ENCODE results near the gene C1orf226. TPM values are rescaled to one million over a fixed set of nuclear protein-coding genes. Genes with fewer than 3 reads are reported as not detected.

C1orf226 gene
- total and polyA plus RNA-seq, 9 of the 15 experiments (the other 6 are each of a cell fraction or from before 2014, with no cell fraction given): 0.10 to 1.4 (median 0.47) TPM

DNA sequence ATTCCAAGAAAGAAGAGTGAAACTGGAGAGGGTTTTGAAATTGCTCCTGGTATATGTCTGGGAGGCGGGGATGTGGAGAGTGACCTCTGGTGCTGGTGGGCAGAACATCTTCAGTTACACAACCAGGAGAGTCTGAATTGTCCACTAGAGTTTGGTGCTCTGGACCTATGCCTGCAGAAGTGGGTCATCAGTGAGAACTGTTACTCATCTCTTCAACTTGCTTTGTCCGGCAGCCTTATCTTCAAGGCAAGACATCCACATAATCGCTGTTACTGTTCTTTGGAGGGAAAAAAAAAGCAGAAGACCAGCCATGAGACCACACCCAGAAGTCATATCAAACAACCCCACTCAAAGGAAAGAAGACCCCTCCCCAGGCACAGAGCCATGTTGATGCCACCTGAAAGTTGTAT, 15.5 kb downstream of the C1orf226 start (continued):
- TF ChIP-seq MGA (IDR thresholded peaks at IDR 0.05): no peak
- TF ChIP-seq, protein P1, sequence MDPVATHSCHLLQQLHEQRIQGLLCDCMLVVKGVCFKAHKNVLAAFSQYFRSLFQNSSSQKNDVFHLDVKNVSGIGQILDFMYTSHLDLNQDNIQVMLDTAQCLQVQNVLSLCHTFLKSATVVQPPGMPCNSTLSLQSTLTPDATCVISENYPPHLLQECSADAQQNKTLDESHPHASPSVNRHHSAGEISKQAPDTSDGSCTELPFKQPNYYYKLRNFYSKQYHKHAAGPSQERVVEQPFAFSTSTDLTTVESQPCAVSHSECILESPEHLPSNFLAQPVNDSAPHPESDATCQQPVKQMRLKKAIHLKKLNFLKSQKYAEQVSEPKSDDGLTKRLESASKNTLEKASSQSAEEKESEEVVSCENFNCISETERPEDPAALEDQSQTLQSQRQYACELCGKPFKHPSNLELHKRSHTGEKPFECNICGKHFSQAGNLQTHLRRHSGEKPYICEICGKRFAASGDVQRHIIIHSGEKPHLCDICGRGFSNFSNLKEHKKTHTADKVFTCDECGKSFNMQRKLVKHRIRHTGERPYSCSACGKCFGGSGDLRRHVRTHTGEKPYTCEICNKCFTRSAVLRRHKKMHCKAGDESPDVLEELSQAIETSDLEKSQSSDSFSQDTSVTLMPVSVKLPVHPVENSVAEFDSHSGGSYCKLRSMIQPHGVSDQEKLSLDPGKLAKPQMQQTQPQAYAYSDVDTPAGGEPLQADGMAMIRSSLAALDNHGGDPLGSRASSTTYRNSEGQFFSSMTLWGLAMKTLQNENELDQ (CRISPR knock-in tag; IDR thresholded peaks at IDR 0.05; ENCODE audit: borderline replicate concordance): no peak
- no peak for TF ChIP-seq KLF13 (tag; IDR thresholded peaks at IDR 0.05; ENCODE audit: borderline replicate concordance, low read depth)
- TF ChIP-seq ZBTB9 (CRISPR knock-in tag; IDR thresholded peaks at IDR 0.05): no peak
- no peak; the same call in 1 of the 2 replicates for TF ChIP-seq ARID3A (IDR thresholded peaks at IDR 0.05; ENCODE audit: borderline replicate concordance, low read depth, low read length)
- TF ChIP-seq, protein P2, sequence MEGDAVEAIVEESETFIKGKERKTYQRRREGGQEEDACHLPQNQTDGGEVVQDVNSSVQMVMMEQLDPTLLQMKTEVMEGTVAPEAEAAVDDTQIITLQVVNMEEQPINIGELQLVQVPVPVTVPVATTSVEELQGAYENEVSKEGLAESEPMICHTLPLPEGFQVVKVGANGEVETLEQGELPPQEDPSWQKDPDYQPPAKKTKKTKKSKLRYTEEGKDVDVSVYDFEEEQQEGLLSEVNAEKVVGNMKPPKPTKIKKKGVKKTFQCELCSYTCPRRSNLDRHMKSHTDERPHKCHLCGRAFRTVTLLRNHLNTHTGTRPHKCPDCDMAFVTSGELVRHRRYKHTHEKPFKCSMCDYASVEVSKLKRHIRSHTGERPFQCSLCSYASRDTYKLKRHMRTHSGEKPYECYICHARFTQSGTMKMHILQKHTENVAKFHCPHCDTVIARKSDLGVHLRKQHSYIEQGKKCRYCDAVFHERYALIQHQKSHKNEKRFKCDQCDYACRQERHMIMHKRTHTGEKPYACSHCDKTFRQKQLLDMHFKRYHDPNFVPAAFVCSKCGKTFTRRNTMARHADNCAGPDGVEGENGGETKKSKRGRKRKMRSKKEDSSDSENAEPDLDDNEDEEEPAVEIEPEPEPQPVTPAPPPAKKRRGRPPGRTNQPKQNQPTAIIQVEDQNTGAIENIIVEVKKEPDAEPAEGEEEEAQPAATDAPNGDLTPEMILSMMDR (IDR thresholded peaks at IDR 0.05 in 2 of 3, conservative IDR thresholded peaks at IDR 0.05 in 1 of 3; ENCODE audit: insufficient read depth in 2 of 3, low read depth in 1 of 3, low read length in 3 of 3): peak; percentile 59 to 71 (median 69)
- TF ChIP-seq FOS (IDR thresholded peaks at IDR 0.05; ENCODE audit: extremely low read depth, insufficient read length): no peak
